Measurements from ENCODE around the gene KANSL2. TPM values are rescaled to one million over a fixed set of nuclear protein-coding genes. Genes with fewer than 3 reads are reported as not detected.

Gene KANSL2
- total RNA-seq, 1 experiment from 2014 or later = 59.7 TPM

- no peak overlapping the region for H3K4me3 Mint-ChIP-seq (ENCODE audit: unreplicated experiment)
- POLR2A ChIA-PET = no interaction called here
Observed at GRCh38 chr12:48691826-48692487, 9.9 kb upstream of the KANSL2 start.

GRCh38 chr12:48690990-48691389 is 9.0 kb upstream of the KANSL2 start:
- no peak overlapping the region for H3K4me3 Mint-ChIP-seq (ENCODE audit: unreplicated experiment)
- BruUV-seq (replicated peaks) = no TSS peak
- H3K4me1 ChIP-seq = 0 out of 2 replicates have a peak, but pooled peaks cover 6% of the 10 kb centered on the region
- H3K9me3 ChIP-seq = no peaks in the 10 kb centered on the region
- no peak for DNase-seq
- H3K4me3 ChIP-seq (ENCODE audit: low read depth, low read length) = no peak overlapping the region
- H3K27ac Mint-ChIP-seq (ENCODE audit: unreplicated experiment) = no peak overlapping the region
- H3K27me3 Mint-ChIP-seq (ENCODE audit: insufficient read depth, unreplicated experiment) = no peaks in the 10 kb centered on the region
- H3K36me3 ChIP-seq (ENCODE audit: control insufficient read depth, insufficient read depth, low read length) = peaks cover 11% of the 10 kb centered on the region
- POLR2A ChIA-PET = no interaction called here
- H3K4me1 Mint-ChIP-seq (ENCODE audit: low read depth, unreplicated experiment) = no peaks in the 10 kb centered on the region
- CTCF ChIA-PET = no interaction called here
- no peaks in the 10 kb centered on the region for H3K9me3 Mint-ChIP-seq (ENCODE audit: unreplicated experiment)
- TF ChIP-seq CTCF (IDR thresholded peaks at IDR 0.05; ENCODE audit: insufficient read depth in 1 of 2, low read depth in 1 of 2, low read length in 1 of 2, severe bottlenecking in 1 of 2, unreplicated experiment in 1 of 2) = no peak
- H3K27me3 ChIP-seq (replicated peaks; ENCODE audit: control insufficient read depth, insufficient read depth, low read length) = no peaks in the 10 kb centered on the region
- intact Hi-C loops (cut with micrococcal nuclease; ENCODE audit: unreplicated experiment) = no loop called here
- H3K36me3 Mint-ChIP-seq (ENCODE audit: insufficient read depth, unreplicated experiment) = peaks cover 77% of the 10 kb centered on the region

More at GRCh38 chr12:48691826-48692487, 9.9 kb upstream of the KANSL2 start:
- Mint-ChIP-seq H3K27ac (ENCODE audit: unreplicated experiment) (no peak overlapping the region), H3K4me1 (ENCODE audit: low read depth, unreplicated experiment) (no peaks in the 10 kb centered on the region), H3K27me3 (ENCODE audit: insufficient read depth, unreplicated experiment) (no peaks in the 10 kb centered on the region), H3K9me3 (ENCODE audit: unreplicated experiment) (no peaks in the 10 kb centered on the region), H3K36me3 (ENCODE audit: insufficient read depth, unreplicated experiment) (peaks cover 79% of the 10 kb centered on the region)
- no TSS peak for BruUV-seq (replicated peaks)
- DNase-seq = no peak
- no peak overlapping the region for H3K4me3 ChIP-seq (ENCODE audit: low read depth, low read length)
- TF ChIP-seq CTCF (IDR thresholded peaks at IDR 0.05; ENCODE audit: insufficient read depth in 1 of 2, low read depth in 1 of 2, low read length in 1 of 2, severe bottlenecking in 1 of 2, unreplicated experiment in 1 of 2) = no peak
- no peaks in the 10 kb centered on the region for H3K9me3 ChIP-seq
- intact Hi-C loops (cut with micrococcal nuclease; ENCODE audit: unreplicated experiment) = no loop called here
- H3K36me3 ChIP-seq (ENCODE audit: control insufficient read depth, insufficient read depth, low read length) = peaks cover 11% of the 10 kb centered on the region
- CTCF ChIA-PET = no interaction called here
- no peaks in the 10 kb centered on the region for H3K27me3 ChIP-seq (replicated peaks; ENCODE audit: control insufficient read depth, insufficient read depth, low read length)
- no peaks in the 10 kb centered on the region for H3K4me1 ChIP-seq

GRCh38 chr12:48690436-48690835 is 8.4 kb upstream of the KANSL2 start:
- H3K36me3 Mint-ChIP-seq (ENCODE audit: insufficient read depth, unreplicated experiment) = peaks cover 73% of the 10 kb centered on the region
- no peak overlapping the region for H3K27ac Mint-ChIP-seq (ENCODE audit: unreplicated experiment)
- no peaks in the 10 kb centered on the region for H3K9me3 Mint-ChIP-seq (ENCODE audit: unreplicated experiment)
- no peaks in the 10 kb centered on the region for H3K27me3 Mint-ChIP-seq (ENCODE audit: insufficient read depth, unreplicated experiment)
- no peak for TF ChIP-seq CTCF (IDR thresholded peaks at IDR 0.05; ENCODE audit: insufficient read depth in 1 of 2, low read depth in 1 of 2, low read length in 1 of 2, severe bottlenecking in 1 of 2, unreplicated experiment in 1 of 2)
- ChIA-PET POLR2A (no interaction called here), CTCF (no interaction called here)
- BruUV-seq (replicated peaks) = no TSS peak
- DNase-seq = no peak
- no peaks in the 10 kb centered on the region for H3K27me3 ChIP-seq (replicated peaks; ENCODE audit: control insufficient read depth, insufficient read depth, low read length)
- no peak overlapping the region for H3K4me3 Mint-ChIP-seq (ENCODE audit: unreplicated experiment)
- H3K4me3 ChIP-seq (ENCODE audit: low read depth, low read length) = no peak overlapping the region
- no peaks in the 10 kb centered on the region for H3K9me3 ChIP-seq
- H3K4me1 ChIP-seq = 0 out of 2 replicates have a peak, but pooled peaks cover 6% of the 10 kb centered on the region
- intact Hi-C loops (cut with micrococcal nuclease; ENCODE audit: unreplicated experiment) = no loop called here
- peaks cover 7% of the 10 kb centered on the region for H3K36me3 ChIP-seq (ENCODE audit: control insufficient read depth, insufficient read depth, low read length)
- H3K4me1 Mint-ChIP-seq (ENCODE audit: low read depth, unreplicated experiment) = no peaks in the 10 kb centered on the region
